ENCODE results near the gene GTF2F1. TPM values are rescaled to one million over a fixed set of nuclear protein-coding genes. Genes with fewer than 3 reads are reported as not detected.
A peak's percentile ranks its signal among the peaks of the same experiment; 100 is the strongest.

Gene GTF2F1
- total RNA-seq, 1 donor from 2014 or later: 67.9 TPM

DNA sequence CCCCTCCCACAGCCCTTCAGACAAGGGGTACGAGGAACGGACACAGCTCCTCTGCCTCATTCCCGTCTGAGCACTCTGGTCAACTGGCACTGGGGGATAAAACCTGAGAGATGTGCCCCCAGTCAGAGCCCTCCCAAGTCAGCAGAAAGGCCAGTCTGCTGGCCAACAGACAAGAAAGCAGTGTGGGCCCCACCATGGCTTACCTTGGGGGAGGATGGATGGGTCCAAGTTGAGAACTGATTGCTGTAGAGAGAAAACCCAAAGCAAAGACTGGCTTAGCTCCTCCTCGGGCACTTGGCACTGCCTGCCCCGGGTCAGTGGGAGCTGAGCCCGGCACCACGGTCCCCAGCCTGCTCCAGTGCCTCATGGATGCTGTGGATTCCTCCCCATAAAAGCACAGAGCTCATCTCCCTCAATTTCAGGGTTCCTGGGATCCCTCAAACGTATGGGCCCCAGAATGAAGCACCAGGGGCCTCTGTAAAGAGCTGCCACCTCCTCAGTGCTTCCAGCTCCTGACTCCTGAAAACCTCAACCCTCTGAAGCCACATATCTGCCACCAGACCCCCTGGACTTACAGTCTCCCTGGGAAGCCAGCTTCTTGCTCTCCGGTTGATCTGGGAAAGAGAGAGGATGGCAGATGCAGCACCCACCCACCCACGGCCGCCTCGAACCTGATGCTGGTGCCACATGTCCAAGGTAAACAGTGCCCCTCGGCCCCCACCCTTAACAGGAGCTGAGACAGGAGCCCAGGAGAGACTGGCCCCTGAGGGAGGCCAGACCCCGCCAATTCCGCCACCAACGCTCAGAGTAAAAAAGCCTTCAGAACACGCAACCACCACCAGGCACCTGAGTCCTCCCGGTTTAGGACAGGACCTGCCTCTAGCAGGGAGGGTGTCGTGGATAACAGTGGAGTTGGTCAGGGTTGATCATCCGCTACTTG, 28.4 kb upstream of the GTF2F1 start:
- H3K36me3 ChIP-seq: peaks cover 49 to 51% of the 10 kb centered on the region in 2 donors
- peaks cover 13 to 21% of the 10 kb centered on the region in 2 donors for H3K4me1 ChIP-seq
- no peak for TF ChIP-seq CTCF (IDR thresholded peaks at IDR 0.05)
- H3K4me3 ChIP-seq: no peak overlapping the region
- H3K27ac ChIP-seq: no peak overlapping the region
- DNase-seq (ENCODE audit: low spot score in 2 of 2): no peak
- no peaks in the 10 kb centered on the region for H3K27me3 ChIP-seq
- H3K9me3 ChIP-seq: no peaks in the 10 kb centered on the region
- intact Hi-C loops (cut with DNase I): loop anchor here (10.0 kb wide), 2 partner anchors 313 to 517 kb away; partner anchors contain the start of genes GPR108, NDUFA11, TRIP10 and VMAC

DNA sequence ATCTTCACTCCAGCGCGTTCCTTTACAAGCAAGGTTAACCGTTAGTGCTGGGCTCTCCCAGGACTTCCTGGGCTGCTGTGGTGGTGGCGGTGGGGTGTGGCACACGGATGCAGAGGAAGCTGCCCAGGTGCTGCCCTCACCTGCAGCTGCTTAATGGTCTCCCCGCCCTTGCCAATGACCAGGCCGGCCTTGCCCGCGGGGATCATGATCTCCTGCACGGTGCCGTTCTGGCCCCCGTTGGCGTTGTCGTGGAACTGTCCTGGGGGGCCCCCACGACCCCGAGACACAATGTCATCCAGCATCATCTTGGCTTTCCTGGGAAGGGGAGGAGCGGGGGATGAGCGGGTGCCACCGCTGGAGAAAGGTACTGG, 25.6 kb upstream of the GTF2F1 start:
- Histone ChIP-seq H3K27ac (no peak overlapping the region), H3K4me1 (peaks cover 8 to 15% of the 10 kb centered on the region in 2 donors), H3K27me3 (no peaks in the 10 kb centered on the region), H3K36me3 (peaks cover 74 to 76% of the 10 kb centered on the region in 2 donors), H3K4me3 (no peak overlapping the region), H3K9me3 (no peaks in the 10 kb centered on the region)
- DNase-seq (ENCODE audit: low spot score in 2 of 2): no peak
- no peak for TF ChIP-seq CTCF (IDR thresholded peaks at IDR 0.05)
- intact Hi-C loops (cut with DNase I): no loop called here

- TF ChIP-seq CTCF (IDR thresholded peaks at IDR 0.05): peak in 1 of 3 experiments; percentile 8
- intact Hi-C loops (cut with DNase I): no loop called here
- Histone ChIP-seq H3K27ac (no peak overlapping the region), H3K9me3 (no peaks in the 10 kb centered on the region), H3K4me1 (peaks cover 2 to 9% of the 10 kb centered on the region in 2 donors), H3K27me3 (no peaks in the 10 kb centered on the region), H3K4me3 (no peak overlapping the region), H3K36me3 (peaks cover 74 to 76% of the 10 kb centered on the region in 2 donors)
- no peak for DNase-seq (ENCODE audit: low spot score in 2 of 2)
Measured at GRCh38 chr19:6417713-6418561, 25.0 kb upstream of the GTF2F1 start.

DNA sequence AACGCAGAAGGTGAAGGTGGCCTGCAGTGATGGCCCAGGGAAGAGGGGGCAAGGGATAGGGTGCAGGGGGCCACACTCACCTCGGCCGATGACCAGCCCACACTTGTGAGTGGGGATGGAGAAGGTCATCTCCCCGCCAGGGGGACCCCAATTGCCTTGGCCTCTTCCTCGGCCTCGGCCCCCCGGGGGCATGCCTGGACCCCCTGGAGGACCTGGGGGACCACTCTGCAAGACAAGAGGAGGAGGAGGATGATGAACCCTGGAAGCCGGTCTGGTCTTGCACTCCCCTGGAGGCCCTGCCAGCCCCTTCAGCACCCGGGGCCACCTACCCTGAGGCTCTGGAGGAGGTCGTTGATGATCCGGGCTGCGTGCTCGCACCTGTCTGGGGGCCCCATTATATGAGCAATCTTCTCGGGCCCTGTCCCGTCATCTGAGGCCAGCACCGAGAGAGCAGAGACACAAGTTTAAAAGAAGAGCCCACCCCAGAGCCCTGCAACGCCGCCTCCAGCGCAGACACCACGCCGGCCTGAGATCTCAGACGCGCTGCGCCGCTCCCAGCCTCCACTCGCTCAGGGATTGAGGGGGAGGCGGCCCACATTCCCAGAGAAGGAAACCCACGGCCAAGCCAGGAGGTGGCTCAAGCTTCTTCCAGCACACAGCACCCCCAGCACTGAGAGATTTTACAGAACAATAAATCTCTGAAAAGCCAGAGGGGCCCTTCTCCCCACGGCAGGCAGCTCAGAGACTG, 23.9 kb upstream of the GTF2F1 start:
- H3K27ac ChIP-seq: no peak overlapping the region
- intact Hi-C loops (cut with DNase I): no loop called here
- no peaks in the 10 kb centered on the region for H3K4me1 ChIP-seq
- no peak overlapping the region for H3K4me3 ChIP-seq
- no peak for TF ChIP-seq CTCF (IDR thresholded peaks at IDR 0.05)
- H3K9me3 ChIP-seq: no peaks in the 10 kb centered on the region
- H3K36me3 ChIP-seq: peaks cover 74 to 76% of the 10 kb centered on the region in 2 donors
- DNase-seq (ENCODE audit: low spot score in 2 of 2): no peak
- no peaks in the 10 kb centered on the region for H3K27me3 ChIP-seq

GRCh38 chr19:6415591-6416190, 22.7 kb upstream of the GTF2F1 start:
- H3K4me1 ChIP-seq: no peaks in the 10 kb centered on the region
- intact Hi-C loops (cut with DNase I): no loop called here

More at GRCh38 chr19:6415591-6416190, 22.7 kb upstream of the GTF2F1 start:
- no peaks in the 10 kb centered on the region for H3K27me3 ChIP-seq
- peaks cover 67 to 68% of the 10 kb centered on the region in 2 donors for H3K36me3 ChIP-seq
- no peak for DNase-seq (ENCODE audit: low spot score in 2 of 2)
- no peak overlapping the region for H3K4me3 ChIP-seq
- no peaks in the 10 kb centered on the region for H3K9me3 ChIP-seq
- no peak overlapping the region for H3K27ac ChIP-seq
- no peak for TF ChIP-seq CTCF (IDR thresholded peaks at IDR 0.05)
